Stomach (tissue), 4 donors: Measurements from ENCODE around the gene FMC1.

Source experiments
- POLR2A ChIP-seq, 4 donors: fragments of 450-650 bp; IDR thresholded peaks; one replicate each; pipeline ENCODE4 v1.6.1; 2016; ENCODE audit warnings: antibody characterized with exemption in 4 of 4, control low read depth in 2 of 4, mild to moderate bottlenecking in 1 of 4, moderate library complexity in 1 of 4
- TF ChIP-seq, protein P1 (sequence below), 7 experiments: fragments of 450-650 bp in 4 of 7; fragments of 200-600 bp in 3 of 7; sonication (generic) in 3 of 7; IDR thresholded peaks; one replicate each; pipeline ENCODE4 v1.5.1; 2016 to 2019; ENCODE audit warnings: antibody characterized with exemption in 7 of 7, control low read depth in 2 of 7, mild to moderate bottlenecking in 1 of 7

DNA sequence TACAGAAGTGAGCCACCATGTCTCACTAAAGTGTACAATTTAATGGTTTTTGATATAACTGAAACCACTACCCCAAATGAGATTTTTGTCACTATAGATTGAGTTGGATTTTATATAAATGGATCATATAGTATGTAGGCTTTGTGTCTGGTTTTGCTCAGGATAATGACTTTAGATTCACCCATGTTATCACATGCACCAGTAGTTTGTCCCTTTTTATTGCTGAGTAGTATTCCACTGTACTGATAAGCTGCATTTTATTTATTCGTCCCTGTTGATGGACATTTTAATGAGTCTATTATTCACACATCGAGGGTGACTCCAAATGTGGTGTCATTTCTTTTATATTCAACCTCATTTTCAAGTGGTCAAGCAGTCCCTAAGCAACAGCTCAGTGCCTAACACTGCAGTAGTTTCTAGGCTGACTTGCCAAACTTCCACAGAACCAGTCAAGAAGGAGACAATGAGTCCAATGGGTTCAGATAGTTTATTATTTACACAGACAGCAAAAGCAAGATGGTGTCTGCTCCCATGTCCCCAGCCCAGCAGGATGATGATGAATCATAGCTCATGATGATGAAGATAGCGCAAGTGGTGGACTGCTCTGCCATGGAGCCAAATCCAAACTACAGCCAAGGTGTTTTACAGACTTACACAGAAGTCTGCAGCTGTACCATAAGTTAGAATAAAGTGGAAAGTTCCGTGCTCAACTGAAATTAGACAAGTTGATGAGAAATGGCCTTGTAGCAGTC is 6.6 kb upstream of the FMC1 start:
- TF ChIP-seq, protein P1, sequence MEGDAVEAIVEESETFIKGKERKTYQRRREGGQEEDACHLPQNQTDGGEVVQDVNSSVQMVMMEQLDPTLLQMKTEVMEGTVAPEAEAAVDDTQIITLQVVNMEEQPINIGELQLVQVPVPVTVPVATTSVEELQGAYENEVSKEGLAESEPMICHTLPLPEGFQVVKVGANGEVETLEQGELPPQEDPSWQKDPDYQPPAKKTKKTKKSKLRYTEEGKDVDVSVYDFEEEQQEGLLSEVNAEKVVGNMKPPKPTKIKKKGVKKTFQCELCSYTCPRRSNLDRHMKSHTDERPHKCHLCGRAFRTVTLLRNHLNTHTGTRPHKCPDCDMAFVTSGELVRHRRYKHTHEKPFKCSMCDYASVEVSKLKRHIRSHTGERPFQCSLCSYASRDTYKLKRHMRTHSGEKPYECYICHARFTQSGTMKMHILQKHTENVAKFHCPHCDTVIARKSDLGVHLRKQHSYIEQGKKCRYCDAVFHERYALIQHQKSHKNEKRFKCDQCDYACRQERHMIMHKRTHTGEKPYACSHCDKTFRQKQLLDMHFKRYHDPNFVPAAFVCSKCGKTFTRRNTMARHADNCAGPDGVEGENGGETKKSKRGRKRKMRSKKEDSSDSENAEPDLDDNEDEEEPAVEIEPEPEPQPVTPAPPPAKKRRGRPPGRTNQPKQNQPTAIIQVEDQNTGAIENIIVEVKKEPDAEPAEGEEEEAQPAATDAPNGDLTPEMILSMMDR (IDR thresholded peaks at IDR 0.05): no peak
- TF ChIP-seq POLR2A (IDR thresholded peaks at IDR 0.05): no peak
